SK-MEL-5 (cell line): ENCODE results near the gene AMBP. TPM values are rescaled to one million over a fixed set of nuclear protein-coding genes. Genes with fewer than 3 reads are reported as not detected.
A peak's percentile ranks its signal among the peaks of the same experiment; 100 is the strongest.

Experiments used
- DNase-seq: peaks from one replicate; pipeline ENCODE4 v3.0.0-alpha.2; 2016; ENCODE audit warnings: low read depth, low spot score
- in situ Hi-C: cut with HindIII; loops from 2 replicates; pipeline ENCODE4 v1.10.0; 2016; ENCODE audit warnings: low sequenced_read_pairs, high pct_unique_total_duplicates, low pct_unique_long_range_greater_than_20kb
- total RNA-seq: library from RNA; depleted of rRNA; stranded (reverse); fragments of >200 nt; shearing (Covaris generic); gene quantifications from 2 replicates; pipeline ENCODE4 v1.2.3, GENCODE V29; 2014

The AMBP gene
- total RNA-seq, 1 experiment from 2014 or later, result not detected

- no peak for DNase-seq
- in situ Hi-C loops, result no loop called here
Observed at GRCh38 chr9:114116126-114116747, 38.1 kb upstream of the AMBP start.

- DNase-seq, result no peak
- in situ Hi-C loops, result no loop called here
Observed at GRCh38 chr9:114115654-114116125, 37.6 kb upstream of the AMBP start.

GRCh38 chr9:114114364-114114763, 36.3 kb upstream of the AMBP start:
- in situ Hi-C loops, result no loop called here
- no peak for DNase-seq

- DNase-seq, result no peak
- in situ Hi-C loops, result no loop called here
Observed at GRCh38 chr9:114112778-114113584, 34.9 kb upstream of the AMBP start.

- in situ Hi-C loops, result no loop called here
- no peak for DNase-seq
Observed at GRCh38 chr9:114112325-114112724, 34.2 kb upstream of the AMBP start.

GRCh38 chr9:114110180-114110579, 32.1 kb upstream of the AMBP start:
- no peak for DNase-seq
- in situ Hi-C loops, result no loop called here

- in situ Hi-C loops, result no loop called here
- DNase-seq, result no peak
Observed at GRCh38 chr9:114109124-114109523, 31.0 kb upstream of the AMBP start.

- in situ Hi-C loops, result no loop called here
- peak; percentile 87 for DNase-seq
Observed at GRCh38 chr9:114108016-114108833, 30.1 kb upstream of the AMBP start.

GRCh38 chr9:114107286-114108001, 29.3 kb upstream of the AMBP start:
- no peak for DNase-seq
- in situ Hi-C loops, result no loop called here

- no peak for DNase-seq
- in situ Hi-C loops, result no loop called here
Observed at GRCh38 chr9:114105236-114105635, 27.1 kb upstream of the AMBP start.

- DNase-seq, result no peak
- in situ Hi-C loops, result no loop called here
Observed at GRCh38 chr9:114102484-114102883, 24.4 kb upstream of the AMBP start.

GRCh38 chr9:114100536-114100935, 22.4 kb upstream of the AMBP start:
- in situ Hi-C loops, result no loop called here
- no peak for DNase-seq

GRCh38 chr9:114099669-114100270, 21.7 kb upstream of the AMBP start:
- no peak for DNase-seq
- in situ Hi-C loops, result no loop called here

GRCh38 chr9:114098936-114099668, 21.0 kb upstream of the AMBP start, which contains the start of gene KIF12:
TSS of gene KIF12 (minus strand) at chr9:114099292. CDS start at chr9:114099276, 16 bp downstream.
- no peak for DNase-seq
- in situ Hi-C loops, result no loop called here

GRCh38 chr9:114098021-114098935, 20.2 kb upstream of the AMBP start:
- peak; percentile 40 for DNase-seq
- in situ Hi-C loops, result no loop called here

GRCh38 chr9:114097613-114098020, 19.5 kb upstream of the AMBP start:
- in situ Hi-C loops, result no loop called here
- DNase-seq, result peak; percentile 51
